ENCODE results near the gene RNASE11. TPM values are rescaled to one million over a fixed set of nuclear protein-coding genes. Genes with fewer than 3 reads are reported as not detected.

Gene RNASE11
- total RNA-seq, 1 experiment from 2014 or later = not detected

GRCh38 chr14:20617138-20618003 is 29.6 kb upstream of the RNASE11 start:
- in situ Hi-C loops (cut with HindIII; ENCODE audit: low sequenced_read_pairs) = no loop called here
- no peak for DNase-seq (ENCODE audit: low spot score)

GRCh38 chr14:20615996-20616395 is 28.2 kb upstream of the RNASE11 start:
- DNase-seq (ENCODE audit: low spot score) = no peak
- in situ Hi-C loops (cut with HindIII; ENCODE audit: low sequenced_read_pairs) = no loop called here

GRCh38 chr14:20614038-20614840 is 26.4 kb upstream of the RNASE11 start:
- in situ Hi-C loops (cut with HindIII; ENCODE audit: low sequenced_read_pairs) = no loop called here
- peak; percentile 31 for DNase-seq (ENCODE audit: low spot score)

- peak; percentile 95 for DNase-seq (ENCODE audit: low spot score)
- in situ Hi-C loops (cut with HindIII; ENCODE audit: low sequenced_read_pairs) = no loop called here
Measured at GRCh38 chr14:20613094-20614037, 25.6 kb upstream of the RNASE11 start.

- DNase-seq (ENCODE audit: low spot score) = peak; percentile 17
- in situ Hi-C loops (cut with HindIII; ENCODE audit: low sequenced_read_pairs) = no loop called here
Measured at GRCh38 chr14:20612403-20612802, 24.6 kb upstream of the RNASE11 start.

GRCh38 chr14:20611277-20611676 is 23.5 kb upstream of the RNASE11 start:
- in situ Hi-C loops (cut with HindIII; ENCODE audit: low sequenced_read_pairs) = no loop called here
- DNase-seq (ENCODE audit: low spot score) = peak; percentile 7

- in situ Hi-C loops (cut with HindIII; ENCODE audit: low sequenced_read_pairs) = no loop called here
- DNase-seq (ENCODE audit: low spot score) = peak; percentile 89
Measured at GRCh38 chr14:20610002-20610765, 22.4 kb upstream of the RNASE11 start.

- DNase-seq (ENCODE audit: low spot score) = peak; percentile 89
- in situ Hi-C loops (cut with HindIII; ENCODE audit: low sequenced_read_pairs) = no loop called here
Measured at GRCh38 chr14:20609215-20610001, 21.6 kb upstream of the RNASE11 start.

- in situ Hi-C loops (cut with HindIII; ENCODE audit: low sequenced_read_pairs) = no loop called here
- no peak for DNase-seq (ENCODE audit: low spot score)
Measured at GRCh38 chr14:20608383-20609110, 20.7 kb upstream of the RNASE11 start.

GRCh38 chr14:20607617-20608016 is 19.8 kb upstream of the RNASE11 start:
- in situ Hi-C loops (cut with HindIII; ENCODE audit: low sequenced_read_pairs) = no loop called here
- DNase-seq (ENCODE audit: low spot score) = no peak

- no peak for DNase-seq (ENCODE audit: low spot score)
- in situ Hi-C loops (cut with HindIII; ENCODE audit: low sequenced_read_pairs) = no loop called here
Measured at GRCh38 chr14:20606902-20607242, 19.1 kb upstream of the RNASE11 start.

GRCh38 chr14:20606190-20606901 is 18.5 kb upstream of the RNASE11 start:
- in situ Hi-C loops (cut with HindIII; ENCODE audit: low sequenced_read_pairs) = no loop called here

GRCh38 chr14:20603813-20604690 is 16.3 kb upstream of the RNASE11 start:
- in situ Hi-C loops (cut with HindIII; ENCODE audit: low sequenced_read_pairs) = no loop called here
- DNase-seq (ENCODE audit: low spot score) = no peak

More at GRCh38 chr14:20606190-20606901, 18.5 kb upstream of the RNASE11 start:
- DNase-seq (ENCODE audit: low spot score) = peak; percentile 32

- no peak for DNase-seq (ENCODE audit: low spot score)
- in situ Hi-C loops (cut with HindIII; ENCODE audit: low sequenced_read_pairs) = no loop called here
Measured at GRCh38 chr14:20602583-20602982, 14.8 kb upstream of the RNASE11 start.

GRCh38 chr14:20601522-20601921 is 13.7 kb upstream of the RNASE11 start:
- in situ Hi-C loops (cut with HindIII; ENCODE audit: low sequenced_read_pairs) = no loop called here
- DNase-seq (ENCODE audit: low spot score) = no peak

- no peak for DNase-seq (ENCODE audit: low spot score)
- in situ Hi-C loops (cut with HindIII; ENCODE audit: low sequenced_read_pairs) = no loop called here
Measured at GRCh38 chr14:20597108-20597507, 9.3 kb upstream of the RNASE11 start.

Data from G401 (cell line).